Kidney epithelial cell (primary cell): ENCODE measurements around the gene ZPLD1. TPM values are rescaled to one million over a fixed set of nuclear protein-coding genes. Genes with fewer than 3 reads are reported as not detected.

Experiments
- DNase-seq: peaks from one replicate; pipeline ENCODE4 v3.0.0-alpha.2; 2010; ENCODE audit warnings: low read depth
- H3K27me3 ChIP-seq: 2 replicates; pipeline ENCODE4 v1.6.0; 2011; ENCODE audit warnings: low read length; ENCODE audit not compliant: control insufficient read depth, insufficient read depth
- H3K36me3 ChIP-seq: 2 replicates; pipeline ENCODE4 v1.5.1; 2011; ENCODE audit warnings: low read length; ENCODE audit not compliant: control insufficient read depth, insufficient read depth
- H3K4me3 ChIP-seq: 2 replicates; pipeline ENCODE4 v1.5.1; 2011; ENCODE audit warnings: low read depth, mild to moderate bottlenecking, control low read depth, low read length
- total RNA-seq: library from RNA; depleted of rRNA; stranded (reverse); fragments of >200 nt; gene quantifications from 2 replicates; pipeline ENCODE4 v1.2.3, GENCODE V29; 2015
- TF ChIP-seq, protein P1 (sequence below): IDR thresholded peaks from 2 replicates; pipeline ENCODE4 v1.5.1; 2011; ENCODE audit warnings: mild to moderate bottlenecking, moderate library complexity, low read length, control low read depth, inconsistent platforms; ENCODE audit not compliant: insufficient read depth, poor library complexity, severe bottlenecking

ZPLD1 gene
- total RNA-seq, 1 donor from 2014 or later = 0.08 TPM

DNA sequence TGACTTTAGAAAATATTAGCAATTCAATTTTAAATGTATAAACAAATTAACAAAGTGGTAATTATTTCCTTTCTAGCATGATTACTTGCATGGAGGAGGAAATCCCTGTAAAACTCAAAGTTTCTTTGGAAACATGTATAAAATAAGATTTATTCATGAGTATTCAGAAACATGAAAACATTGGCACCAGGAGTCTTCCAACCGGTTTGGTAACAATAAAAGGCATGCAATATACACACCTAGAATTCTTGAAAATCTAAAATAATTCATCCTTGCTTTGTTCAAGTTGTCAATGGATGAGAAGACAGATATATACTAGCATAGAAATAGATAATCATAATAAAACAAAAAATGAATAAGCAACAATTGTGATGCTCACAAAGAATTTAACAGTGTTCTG, 76.4 kb downstream of the ZPLD1 start:
- TF ChIP-seq, protein P1, sequence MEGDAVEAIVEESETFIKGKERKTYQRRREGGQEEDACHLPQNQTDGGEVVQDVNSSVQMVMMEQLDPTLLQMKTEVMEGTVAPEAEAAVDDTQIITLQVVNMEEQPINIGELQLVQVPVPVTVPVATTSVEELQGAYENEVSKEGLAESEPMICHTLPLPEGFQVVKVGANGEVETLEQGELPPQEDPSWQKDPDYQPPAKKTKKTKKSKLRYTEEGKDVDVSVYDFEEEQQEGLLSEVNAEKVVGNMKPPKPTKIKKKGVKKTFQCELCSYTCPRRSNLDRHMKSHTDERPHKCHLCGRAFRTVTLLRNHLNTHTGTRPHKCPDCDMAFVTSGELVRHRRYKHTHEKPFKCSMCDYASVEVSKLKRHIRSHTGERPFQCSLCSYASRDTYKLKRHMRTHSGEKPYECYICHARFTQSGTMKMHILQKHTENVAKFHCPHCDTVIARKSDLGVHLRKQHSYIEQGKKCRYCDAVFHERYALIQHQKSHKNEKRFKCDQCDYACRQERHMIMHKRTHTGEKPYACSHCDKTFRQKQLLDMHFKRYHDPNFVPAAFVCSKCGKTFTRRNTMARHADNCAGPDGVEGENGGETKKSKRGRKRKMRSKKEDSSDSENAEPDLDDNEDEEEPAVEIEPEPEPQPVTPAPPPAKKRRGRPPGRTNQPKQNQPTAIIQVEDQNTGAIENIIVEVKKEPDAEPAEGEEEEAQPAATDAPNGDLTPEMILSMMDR = no peak
- DNase-seq = no peak
- Histone ChIP-seq H3K4me3 (no peak overlapping the region), H3K36me3 (no peaks in the 10 kb centered on the region), H3K27me3 (no peaks in the 10 kb centered on the region)

DNA sequence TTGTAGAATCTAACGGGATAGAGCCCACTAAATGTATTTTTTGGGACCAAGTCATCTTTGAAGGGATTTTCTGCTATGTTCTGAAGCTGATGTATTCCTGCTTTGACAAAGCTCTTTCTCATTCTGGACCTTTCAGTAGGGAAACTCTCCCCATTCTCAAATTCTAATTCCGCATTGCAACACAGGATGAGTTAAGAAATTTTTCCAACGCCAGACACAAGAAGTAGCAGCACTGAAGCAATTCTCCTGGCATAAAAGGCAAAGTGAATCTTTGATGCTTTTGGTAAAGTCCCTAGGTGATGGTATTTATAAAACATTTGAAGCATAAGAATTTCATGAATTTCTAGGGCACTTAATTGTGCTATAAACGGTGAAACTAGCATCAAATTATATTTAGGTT, 76.8 kb downstream of the ZPLD1 start:
- Histone ChIP-seq H3K4me3 (no peak overlapping the region), H3K27me3 (no peaks in the 10 kb centered on the region), H3K36me3 (no peaks in the 10 kb centered on the region)
- TF ChIP-seq, protein P1 = no peak
- no peak for DNase-seq

DNA sequence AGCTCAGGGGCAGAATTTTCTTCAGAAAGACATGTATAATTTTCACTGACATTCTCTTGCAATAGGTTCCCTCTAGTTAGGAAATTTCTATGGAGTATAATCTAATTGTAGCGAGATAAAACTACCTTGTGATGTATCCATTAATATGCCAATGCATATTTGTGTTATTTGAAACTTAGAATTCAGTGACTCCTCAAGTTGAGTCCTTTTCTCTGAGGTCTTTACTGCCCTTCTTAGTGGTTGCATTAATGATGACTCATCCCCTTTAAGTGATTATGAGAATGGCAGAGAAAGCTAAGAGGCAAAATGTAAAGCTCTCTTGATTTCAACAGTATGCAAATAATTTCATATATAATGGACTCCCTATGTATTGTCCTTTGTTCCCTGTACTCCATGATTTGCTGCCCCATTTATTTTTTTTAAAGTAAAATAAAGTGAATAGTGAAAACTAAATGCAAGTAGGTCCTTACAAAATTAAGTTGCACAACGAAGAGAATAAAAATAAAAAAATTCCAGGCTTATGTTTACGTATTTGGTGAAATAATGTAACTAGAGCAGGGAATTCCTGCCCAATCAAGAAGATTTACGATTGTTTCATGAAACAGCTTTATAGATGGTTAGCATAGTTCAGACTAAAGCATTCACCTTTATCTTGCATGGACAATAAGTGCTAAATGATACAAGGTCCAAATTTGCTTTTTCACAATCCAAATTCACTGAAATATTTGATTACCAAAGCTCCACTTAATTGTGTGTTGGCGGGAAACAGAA, 78.1 kb downstream of the ZPLD1 start:
- H3K27me3 ChIP-seq = no peaks in the 10 kb centered on the region
- no peak for DNase-seq
- TF ChIP-seq, protein P1 = no peak

DNA sequence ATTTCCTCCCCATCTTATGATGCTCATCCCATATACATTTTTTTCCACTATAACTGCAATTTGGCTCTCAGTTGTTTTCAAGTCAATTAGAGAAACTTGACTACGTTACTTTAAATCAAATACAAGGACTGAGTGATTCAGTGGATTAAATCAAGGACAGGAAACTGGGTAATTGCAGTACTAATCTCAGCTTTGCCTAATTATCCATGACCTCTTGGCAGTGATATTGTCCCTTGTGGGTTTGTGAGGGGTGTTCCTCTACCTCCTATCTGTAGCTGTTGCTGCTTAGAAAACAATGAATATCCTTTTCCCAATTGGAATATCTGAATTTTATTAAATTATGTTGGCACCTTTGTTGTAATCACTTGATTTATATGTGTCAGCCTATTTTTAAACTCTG, 79.4 kb downstream of the ZPLD1 start:
- no peak for DNase-seq
- Histone ChIP-seq H3K36me3 (no peaks in the 10 kb centered on the region), H3K27me3 (no peaks in the 10 kb centered on the region), H3K4me3 (no peak overlapping the region)
- TF ChIP-seq, protein P1 = no peak

More for the DNA sequence above, 78.1 kb downstream of the ZPLD1 start:
- Histone ChIP-seq H3K36me3 (no peaks in the 10 kb centered on the region), H3K4me3 (no peak overlapping the region)

GRCh38 chr3:102521246-102521645, 86.4 kb downstream of the ZPLD1 start:
- Histone ChIP-seq H3K27me3 (no peaks in the 10 kb centered on the region), H3K36me3 (no peaks in the 10 kb centered on the region), H3K4me3 (no peak overlapping the region)
- TF ChIP-seq, protein P1 = no peak
- DNase-seq = no peak

- Histone ChIP-seq H3K27me3 (no peaks in the 10 kb centered on the region), H3K36me3 (no peaks in the 10 kb centered on the region), H3K4me3 (no peak overlapping the region)
- DNase-seq = no peak
- TF ChIP-seq, protein P1 = no peak
Measured at GRCh38 chr3:102525624-102526023, 90.8 kb downstream of the ZPLD1 start.
